HL-60 (cell line): Measurements from ENCODE around the gene NODAL.

Experiments
- GABPA ChIP-seq: IDR thresholded peaks from 2 replicates; pipeline ENCODE4 v1.6.1; 2012; ENCODE audit warnings: low read depth
- POLR2AphosphoS5 ChIP-seq: IDR thresholded peaks from 2 replicates; pipeline ENCODE4 v1.6.1; 2012; ENCODE audit warnings: low read depth
- SPI1 ChIP-seq: IDR thresholded peaks from 2 replicates; pipeline ENCODE4 v1.6.1; 2012; ENCODE audit warnings: low read depth, mild to moderate bottlenecking, borderline replicate concordance
- TF ChIP-seq, protein P1 (sequence below): IDR thresholded peaks from one replicate; pipeline ENCODE4 v1.5.1; 2011; ENCODE audit warnings: low read length, control low read depth, inconsistent platforms; ENCODE audit not compliant: insufficient read depth
- TF ChIP-seq, protein P2 (sequence below): IDR thresholded peaks from 2 replicates; pipeline ENCODE4 v1.6.1; 2012; ENCODE audit warnings: low read depth; ENCODE audit not compliant: insufficient replicate concordance

DNA sequence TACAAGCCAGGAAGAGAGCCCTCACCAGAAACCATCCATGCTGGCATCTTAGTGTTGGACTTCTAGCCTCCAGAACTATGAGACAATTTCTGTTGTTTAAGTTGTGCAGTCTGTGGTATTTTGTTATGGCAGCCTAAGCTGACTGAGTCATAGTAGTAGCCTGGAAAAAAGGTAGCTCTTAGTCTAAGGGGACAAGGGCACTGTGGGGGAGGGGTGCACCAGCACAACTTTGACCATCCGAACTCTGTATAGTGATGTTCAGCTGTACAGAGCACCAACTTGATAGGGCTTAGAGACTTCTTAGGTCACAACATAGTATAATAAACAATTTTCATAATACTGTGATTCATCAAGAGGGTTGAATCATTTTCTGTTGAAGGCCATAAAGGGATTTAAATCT lies 23.3 kb downstream of the NODAL start:
- TF ChIP-seq POLR2AphosphoS5 (no peak), GABPA (no peak), SPI1 (no peak)
- TF ChIP-seq, protein P1, sequence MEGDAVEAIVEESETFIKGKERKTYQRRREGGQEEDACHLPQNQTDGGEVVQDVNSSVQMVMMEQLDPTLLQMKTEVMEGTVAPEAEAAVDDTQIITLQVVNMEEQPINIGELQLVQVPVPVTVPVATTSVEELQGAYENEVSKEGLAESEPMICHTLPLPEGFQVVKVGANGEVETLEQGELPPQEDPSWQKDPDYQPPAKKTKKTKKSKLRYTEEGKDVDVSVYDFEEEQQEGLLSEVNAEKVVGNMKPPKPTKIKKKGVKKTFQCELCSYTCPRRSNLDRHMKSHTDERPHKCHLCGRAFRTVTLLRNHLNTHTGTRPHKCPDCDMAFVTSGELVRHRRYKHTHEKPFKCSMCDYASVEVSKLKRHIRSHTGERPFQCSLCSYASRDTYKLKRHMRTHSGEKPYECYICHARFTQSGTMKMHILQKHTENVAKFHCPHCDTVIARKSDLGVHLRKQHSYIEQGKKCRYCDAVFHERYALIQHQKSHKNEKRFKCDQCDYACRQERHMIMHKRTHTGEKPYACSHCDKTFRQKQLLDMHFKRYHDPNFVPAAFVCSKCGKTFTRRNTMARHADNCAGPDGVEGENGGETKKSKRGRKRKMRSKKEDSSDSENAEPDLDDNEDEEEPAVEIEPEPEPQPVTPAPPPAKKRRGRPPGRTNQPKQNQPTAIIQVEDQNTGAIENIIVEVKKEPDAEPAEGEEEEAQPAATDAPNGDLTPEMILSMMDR: no peak
- TF ChIP-seq, protein P2, sequence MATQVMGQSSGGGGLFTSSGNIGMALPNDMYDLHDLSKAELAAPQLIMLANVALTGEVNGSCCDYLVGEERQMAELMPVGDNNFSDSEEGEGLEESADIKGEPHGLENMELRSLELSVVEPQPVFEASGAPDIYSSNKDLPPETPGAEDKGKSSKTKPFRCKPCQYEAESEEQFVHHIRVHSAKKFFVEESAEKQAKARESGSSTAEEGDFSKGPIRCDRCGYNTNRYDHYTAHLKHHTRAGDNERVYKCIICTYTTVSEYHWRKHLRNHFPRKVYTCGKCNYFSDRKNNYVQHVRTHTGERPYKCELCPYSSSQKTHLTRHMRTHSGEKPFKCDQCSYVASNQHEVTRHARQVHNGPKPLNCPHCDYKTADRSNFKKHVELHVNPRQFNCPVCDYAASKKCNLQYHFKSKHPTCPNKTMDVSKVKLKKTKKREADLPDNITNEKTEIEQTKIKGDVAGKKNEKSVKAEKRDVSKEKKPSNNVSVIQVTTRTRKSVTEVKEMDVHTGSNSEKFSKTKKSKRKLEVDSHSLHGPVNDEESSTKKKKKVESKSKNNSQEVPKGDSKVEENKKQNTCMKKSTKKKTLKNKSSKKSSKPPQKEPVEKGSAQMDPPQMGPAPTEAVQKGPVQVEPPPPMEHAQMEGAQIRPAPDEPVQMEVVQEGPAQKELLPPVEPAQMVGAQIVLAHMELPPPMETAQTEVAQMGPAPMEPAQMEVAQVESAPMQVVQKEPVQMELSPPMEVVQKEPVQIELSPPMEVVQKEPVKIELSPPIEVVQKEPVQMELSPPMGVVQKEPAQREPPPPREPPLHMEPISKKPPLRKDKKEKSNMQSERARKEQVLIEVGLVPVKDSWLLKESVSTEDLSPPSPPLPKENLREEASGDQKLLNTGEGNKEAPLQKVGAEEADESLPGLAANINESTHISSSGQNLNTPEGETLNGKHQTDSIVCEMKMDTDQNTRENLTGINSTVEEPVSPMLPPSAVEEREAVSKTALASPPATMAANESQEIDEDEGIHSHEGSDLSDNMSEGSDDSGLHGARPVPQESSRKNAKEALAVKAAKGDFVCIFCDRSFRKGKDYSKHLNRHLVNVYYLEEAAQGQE: no peak
